NOMO-1 (cell line): ENCODE measurements around the gene SPC24.
"Not testable (repeated sequence)": the region's sequence is repeated elsewhere in the genome, so short reads cannot be mapped to it uniquely, and the experiment has no call there.

Experiments
- DNase-seq, 2 experiments: peaks; one replicate each; lab custom pipeline; 2025; ENCODE audit not compliant: unreplicated experiment in 2 of 2; lab: John Stamatoyannopoulos, UW

SPC24 gene

GRCh38 chr19:11166281-11167142, 10.9 kb upstream of the SPC24 start:
- no peak for DNase-seq

DNA sequence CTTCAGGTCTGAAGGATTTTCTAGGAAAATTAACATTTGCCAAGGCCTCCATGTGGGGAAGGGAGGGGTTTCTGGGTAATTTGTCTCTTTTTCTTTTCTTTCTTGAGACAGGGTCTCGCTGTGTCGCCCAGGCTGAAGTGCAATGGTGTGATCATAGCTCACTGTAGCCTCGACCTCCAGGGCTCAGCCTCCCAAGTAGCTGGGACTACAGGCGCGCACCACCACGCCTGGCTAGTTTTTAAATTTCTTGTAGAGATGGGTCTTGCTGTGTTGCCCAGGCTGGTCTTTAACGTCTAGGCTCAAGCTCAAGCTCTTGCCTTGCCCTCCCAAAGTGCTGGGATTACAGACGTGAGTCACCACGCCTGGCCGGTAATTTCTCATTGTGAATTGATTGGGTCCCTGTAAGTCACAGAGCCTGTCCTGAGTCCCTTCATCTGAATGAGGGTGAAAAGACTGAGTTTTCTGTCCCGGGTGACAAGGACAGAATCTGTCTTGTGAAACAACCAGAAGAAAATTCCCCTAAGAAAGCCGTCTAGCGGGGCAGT, 10.0 kb upstream of the SPC24 start:
- DNase-seq = no peak

DNA sequence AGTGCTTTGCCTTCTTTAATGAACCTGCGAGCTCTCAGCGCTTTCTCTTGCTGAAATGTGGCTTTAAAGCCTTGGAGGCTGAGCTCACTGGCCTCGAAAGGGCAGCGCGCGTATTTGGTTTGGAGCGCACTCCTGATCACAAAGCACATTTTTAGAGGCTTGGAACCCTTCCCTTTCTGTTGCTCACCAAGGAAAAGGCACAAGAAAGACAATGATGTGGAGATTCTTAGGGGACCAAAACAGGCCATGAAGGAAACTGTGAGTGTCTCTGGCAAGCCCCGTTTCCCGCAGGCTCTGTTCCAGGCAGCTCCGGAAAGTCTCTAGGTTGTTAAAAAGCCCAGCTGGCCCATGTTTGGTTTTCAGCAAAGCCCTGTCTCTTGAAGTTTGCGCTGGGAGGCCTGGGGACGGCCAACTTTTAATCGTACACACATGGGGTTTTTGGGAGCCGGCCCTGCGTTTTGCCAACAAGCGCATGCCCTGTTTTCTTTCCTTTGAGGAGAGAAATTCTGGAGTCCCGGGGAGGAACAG, 9.4 kb upstream of the SPC24 start:
- DNase-seq = no peak

DNA sequence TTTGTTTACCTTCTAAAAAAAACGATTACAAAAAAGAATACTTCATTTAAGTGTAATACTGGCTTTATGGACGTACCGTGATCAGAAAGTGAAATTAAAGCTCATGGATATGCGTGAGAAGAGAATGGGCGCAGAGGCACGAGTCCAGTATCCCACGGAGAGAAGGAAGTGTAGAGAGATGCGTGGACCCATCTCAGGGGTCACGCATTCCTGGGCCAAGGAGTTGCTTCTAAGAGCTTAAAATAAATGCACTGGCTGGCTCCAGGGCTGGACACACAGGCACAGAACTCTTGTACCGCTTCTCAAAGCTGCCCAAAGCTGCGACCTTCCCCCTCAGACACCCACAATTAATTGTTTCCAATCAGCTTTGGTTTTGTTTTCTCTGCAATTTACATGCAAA, 8.7 kb upstream of the SPC24 start:
- DNase-seq = no peak

- not testable (repeated sequence) for DNase-seq
These were observed 4.8 kb upstream of the SPC24 start for GRCh38 chr19:11160440-11160768.

DNA sequence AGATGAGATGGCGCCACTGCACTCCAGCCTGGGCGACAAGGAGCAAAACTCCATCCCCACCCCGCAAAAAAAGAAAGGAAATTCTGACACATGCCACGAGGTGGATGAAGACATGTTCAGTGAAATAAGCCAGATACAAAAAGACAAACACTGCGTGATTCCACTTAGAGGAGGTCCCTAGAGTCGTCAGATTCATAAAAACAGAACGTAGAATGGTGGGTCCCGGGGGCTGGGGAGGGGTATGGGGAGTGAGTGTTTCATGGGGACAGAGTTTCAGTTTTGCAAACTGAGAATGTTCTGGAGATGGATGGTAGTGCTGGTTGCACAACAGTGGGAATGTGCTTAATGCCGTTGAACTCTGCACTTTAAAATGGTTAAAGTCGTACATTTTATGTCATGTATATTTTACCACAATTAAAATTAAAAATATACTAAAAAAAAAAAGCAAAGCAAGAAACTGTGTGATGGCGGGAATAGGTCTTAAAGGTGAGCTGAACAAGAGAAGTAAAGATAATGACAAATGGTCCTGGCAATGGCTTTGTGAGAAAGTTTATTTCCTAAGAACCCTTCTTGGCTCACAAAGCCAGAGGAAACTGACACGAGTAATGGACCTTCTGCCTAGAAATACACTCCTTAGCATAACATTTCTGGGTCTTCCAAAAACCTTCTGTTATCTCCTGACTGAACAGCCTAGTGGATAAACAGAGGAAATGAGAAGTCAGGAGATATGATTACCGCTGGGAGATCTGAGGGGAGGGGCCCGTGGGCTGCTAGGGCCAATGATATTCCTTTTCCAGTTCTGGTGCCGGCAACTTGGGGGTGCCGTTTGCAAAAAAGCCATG, 4.2 kb upstream of the SPC24 start:
- DNase-seq = no peak

DNA sequence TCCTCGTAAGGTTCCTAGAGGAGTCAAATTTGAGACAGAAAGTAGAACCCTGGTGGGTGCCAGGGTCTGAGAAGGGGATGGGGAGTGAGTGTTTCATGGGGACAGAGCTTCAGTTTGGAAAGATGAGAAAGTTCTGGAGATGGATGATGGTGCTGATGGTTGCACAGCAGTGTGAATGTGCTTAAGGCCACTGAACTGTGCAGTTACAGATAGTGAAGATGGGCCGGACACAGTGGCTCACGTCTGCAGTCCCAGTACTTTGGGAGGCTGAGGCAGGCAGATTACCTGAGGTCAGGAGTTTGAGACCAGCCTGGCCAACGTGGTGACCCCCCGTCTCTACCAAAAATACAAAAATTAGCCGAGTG, 917 bp downstream of the SPC24 start:
- no peak for DNase-seq

- DNase-seq = no peak
These were observed 3.1 kb downstream of the SPC24 start for GRCh38 chr19:11152318-11153062.

- DNase-seq = no peak
These were observed 4.4 kb downstream of the SPC24 start for GRCh38 chr19:11151181-11151580.

DNA sequence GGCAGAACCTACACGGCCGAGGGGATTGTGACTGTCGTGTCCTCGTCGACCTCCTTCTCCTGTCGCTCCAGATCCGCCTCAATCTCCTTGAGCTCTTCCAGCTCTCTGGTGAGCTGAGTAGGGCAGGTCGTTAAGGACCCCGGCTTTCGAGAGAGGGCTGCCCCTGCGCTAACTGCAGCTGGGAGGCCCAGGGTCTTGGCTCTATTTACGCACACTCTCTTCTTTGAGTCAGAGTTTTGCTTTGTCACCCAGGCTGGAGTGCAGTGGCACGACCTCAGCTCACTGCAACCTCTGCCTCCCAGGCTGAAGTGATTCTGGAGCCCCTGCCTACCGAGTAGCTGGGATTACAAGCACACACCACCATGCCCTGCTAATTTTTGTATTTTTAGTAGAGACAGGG, 7.6 kb downstream of the SPC24 start:
- DNase-seq = no peak

- DNase-seq = no peak
These were observed 10.1 kb downstream of the SPC24 start for GRCh38 chr19:11145536-11145924.

DNA sequence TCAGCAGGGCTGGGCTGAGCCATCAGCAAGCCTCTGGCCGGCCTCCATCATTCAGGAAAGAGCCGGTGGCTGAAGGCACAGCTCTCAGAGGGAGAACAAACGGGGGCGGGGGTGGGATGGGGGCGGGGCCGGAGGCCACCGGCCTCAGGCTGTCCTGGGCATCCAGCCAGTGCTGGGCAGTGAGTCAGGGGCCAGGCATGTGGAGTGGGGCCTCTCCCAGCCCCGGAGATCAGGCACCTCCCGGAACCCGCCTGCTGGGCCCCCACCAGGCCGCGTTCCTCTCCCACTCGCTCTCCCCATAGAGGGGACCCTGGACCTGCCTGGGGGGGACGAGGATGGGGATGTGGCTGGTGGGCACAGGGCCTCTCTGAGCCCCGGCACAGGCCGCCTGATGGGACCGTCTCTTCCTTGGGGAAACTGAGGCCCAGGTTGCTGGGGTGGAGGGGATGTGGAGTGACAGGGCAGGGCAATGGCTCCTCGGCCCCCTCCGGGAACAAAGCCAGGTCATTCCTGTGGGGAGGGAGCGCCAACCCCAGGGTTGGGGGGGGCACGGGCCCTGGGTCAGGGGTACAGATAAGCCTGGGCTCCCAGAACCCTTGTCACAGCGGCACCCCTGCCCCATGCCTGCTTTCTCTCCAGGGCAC, 12.9 kb downstream of the SPC24 start:
- DNase-seq = no peak

DNA sequence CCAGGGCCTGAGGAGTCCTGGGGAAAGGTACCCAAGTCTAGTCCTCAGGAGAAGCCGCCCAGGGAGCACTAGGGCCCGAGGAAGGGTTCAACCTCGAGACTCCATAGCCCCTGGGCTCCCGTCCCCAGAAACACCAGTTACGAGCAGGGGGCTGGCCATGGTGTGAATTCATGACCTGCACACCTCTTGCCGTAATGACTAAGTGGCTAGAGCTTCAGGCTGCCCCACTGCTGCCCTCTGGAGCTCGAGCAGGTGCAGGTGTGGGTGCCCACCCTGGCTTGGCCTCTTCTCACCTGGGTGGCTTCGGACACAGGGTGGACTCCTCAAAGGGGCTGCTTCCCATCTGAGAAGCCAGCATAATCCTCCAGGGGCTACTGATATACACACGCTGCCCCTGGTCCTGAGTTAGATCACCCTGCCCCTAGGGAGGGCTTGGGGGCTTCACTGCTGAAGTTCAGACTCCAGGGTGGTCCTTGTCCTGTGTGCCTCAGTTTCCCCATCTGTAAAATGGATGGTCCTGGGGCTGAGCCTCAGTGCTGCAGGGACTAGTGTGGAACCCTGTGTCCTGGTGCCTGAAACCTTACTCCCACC, 13.6 kb downstream of the SPC24 start:
- no peak for DNase-seq

DNA sequence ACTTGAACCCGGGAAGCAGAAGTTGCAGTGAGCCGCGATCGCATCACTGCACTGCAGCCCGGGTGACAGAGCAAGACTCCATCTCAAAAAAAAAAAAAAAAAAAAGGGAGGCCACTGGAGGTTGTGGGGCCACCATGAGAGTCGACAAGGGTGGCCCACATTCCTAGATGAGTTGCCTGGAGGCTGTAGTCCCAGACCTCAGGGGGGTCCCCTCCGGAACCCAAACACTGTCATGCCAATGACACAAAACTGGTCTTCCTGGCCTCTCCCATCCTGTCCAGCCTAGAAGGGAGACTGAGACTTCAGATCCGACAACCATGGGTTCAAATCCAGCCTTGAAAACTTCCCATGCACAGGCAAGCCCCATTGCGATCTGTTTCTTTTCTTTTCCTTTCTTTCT, 14.7 kb downstream of the SPC24 start:
- DNase-seq = no peak

DNA sequence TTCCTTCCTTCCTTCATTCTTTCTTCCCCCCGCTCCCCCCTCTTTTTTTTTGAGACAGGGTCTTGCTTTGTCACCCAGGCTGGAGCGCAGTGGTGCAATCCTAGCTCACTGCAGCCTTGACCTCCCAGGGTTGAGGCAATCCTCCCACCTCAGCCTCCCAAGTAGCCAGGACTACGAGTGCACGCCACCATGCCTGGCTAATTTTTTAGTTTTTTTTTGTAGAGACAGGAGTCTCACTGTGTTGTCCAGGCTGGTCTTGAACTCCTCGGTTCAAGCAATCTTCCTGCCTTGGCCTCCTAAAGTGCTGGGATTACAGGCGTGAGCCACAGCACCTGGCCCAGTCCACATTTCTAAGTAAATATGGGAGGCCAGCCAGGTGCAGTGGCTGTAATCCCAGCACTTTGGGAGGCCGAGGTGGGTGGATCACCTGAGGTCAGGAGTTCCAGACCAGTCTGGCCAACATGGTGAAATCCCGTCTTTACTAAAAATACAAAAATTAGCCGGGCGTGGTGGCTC, 15.5 kb downstream of the SPC24 start:
- not testable (repeated sequence) for DNase-seq

- DNase-seq = no peak
These were observed 16.8 kb downstream of the SPC24 start for GRCh38 chr19:11138601-11139300.

DNA sequence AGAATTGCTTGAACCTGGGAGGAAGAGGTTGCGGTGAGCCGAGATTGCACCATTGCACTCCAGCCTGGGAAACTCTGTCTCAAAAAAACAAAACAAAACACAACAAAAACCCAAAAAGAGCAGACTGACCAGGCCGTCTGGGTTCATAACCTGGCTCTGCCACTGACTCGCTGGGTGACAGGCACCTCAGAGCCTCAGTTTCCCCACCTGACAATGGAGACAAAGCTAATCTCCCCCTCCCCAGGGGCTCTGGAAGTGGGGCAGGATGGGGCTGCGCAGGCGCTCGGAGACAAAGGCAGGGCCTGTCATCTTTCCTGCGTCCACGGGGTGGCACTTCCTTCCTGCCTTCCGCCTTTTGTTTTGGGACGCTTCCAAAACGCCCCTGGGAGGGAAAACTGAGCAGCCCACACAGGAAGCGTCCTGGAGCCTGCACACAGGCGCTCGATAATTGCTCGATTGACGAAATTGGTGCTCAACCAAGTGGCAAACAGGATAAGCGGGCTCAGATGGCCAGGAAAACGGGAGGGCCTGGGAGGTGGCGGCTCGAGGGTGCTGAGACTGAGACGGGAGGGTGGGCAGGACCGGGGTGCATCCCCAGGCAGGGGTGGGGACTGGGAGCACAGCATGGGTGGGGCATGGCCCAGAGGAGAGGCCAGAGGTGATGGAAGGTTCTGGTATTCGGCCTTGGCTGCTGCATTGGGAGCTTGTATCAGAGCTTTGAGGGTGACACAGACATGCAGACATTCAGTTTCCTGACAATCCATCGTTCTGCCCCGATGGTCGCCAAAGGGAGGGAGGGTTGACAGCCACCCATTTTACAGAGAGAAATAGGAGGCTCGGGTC, 17.8 kb downstream of the SPC24 start:
- peak; percentile 55 to 63 for DNase-seq

DNA sequence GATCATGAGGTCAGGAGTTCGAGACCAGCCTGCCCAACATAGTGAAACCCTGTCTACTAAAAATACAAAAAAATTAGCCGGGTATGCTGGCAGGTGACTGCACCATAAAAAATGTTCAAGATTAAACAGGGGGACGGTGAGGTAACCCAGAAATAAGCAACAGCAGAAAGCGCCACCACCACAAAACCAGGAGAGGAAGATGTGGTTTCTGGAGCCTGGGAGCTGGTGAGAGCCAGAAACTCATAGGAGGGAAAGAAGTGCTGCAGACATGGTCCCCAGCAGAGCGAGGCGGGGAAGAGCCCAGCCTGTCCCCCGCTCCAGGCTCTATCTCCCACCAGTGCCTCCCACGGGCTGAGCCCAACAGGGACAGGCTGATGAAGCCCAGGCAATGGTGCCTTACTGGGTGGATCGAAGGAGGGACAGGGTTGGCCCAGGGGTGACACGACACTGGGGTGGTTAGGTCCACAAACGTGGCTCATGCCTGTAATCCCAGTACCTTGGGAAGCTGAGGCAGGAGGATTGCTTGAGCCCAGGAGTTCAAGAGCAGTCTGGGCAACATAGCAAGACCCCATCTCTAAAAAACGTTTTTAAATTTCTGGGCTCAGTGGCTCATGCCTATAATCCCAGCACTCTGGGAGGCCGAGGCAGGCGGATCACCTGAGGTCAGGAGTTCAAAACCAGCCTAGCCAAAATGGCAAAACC, 19.0 kb downstream of the SPC24 start:
- DNase-seq = no peak
